Fibroblast of lung (primary cell): ENCODE data around the gene RING1. TPM values are rescaled to one million over a fixed set of nuclear protein-coding genes. Genes with fewer than 3 reads are reported as not detected.

ENCODE experiments used
- DNase-seq, 2 donors: peaks; one replicate each; pipeline versions ENCODE4 v3.0.0 to v3.0.0-alpha.2; 2010; ENCODE audit warnings: low read depth in 2 of 2
- H2AFZ ChIP-seq: 2 replicates; pipeline ENCODE4 v1.5.1; 2012; ENCODE audit warnings: low read length, control low read depth, inconsistent platforms
- H3K27ac ChIP-seq: 2 replicates; pipeline ENCODE4 v1.5.1; 2011; ENCODE audit warnings: low read length, control low read depth; ENCODE audit not compliant: insufficient read depth
- H3K27me3 ChIP-seq: 2 replicates; pipeline ENCODE4 v1.5.1; 2011; ENCODE audit warnings: mild to moderate bottlenecking, low read length; ENCODE audit not compliant: control insufficient read depth, insufficient read depth
- H3K36me3 ChIP-seq: 2 replicates; pipeline ENCODE4 v1.5.1; 2011; ENCODE audit warnings: low read length; ENCODE audit not compliant: control insufficient read depth, insufficient read depth
- H3K4me1 ChIP-seq: 2 replicates; pipeline ENCODE4 v1.5.1; 2011; ENCODE audit warnings: low read length; ENCODE audit not compliant: control insufficient read depth, insufficient read depth; ENCODE audit errors: extremely low read depth
- H3K4me2 ChIP-seq: 2 replicates; pipeline ENCODE4 v1.5.1; 2011; ENCODE audit warnings: low read length, control low read depth; ENCODE audit not compliant: insufficient read depth; ENCODE audit errors: extremely low read depth
- H3K4me3 ChIP-seq, 4 experiments: fragments of 200-600 bp in 1 of 4; sonication (generic) in 1 of 4; replicated peaks in 1 of 4; 2 replicates each; pipeline ENCODE4 v1.5.1; 2011 to 2016; ENCODE audit warnings: low read length in 4 of 4, low read depth in 3 of 4, mild to moderate bottlenecking in 3 of 4, control low read depth in 2 of 4, inconsistent platforms in 1 of 4, mixed read lengths in 1 of 4; ENCODE audit not compliant: insufficient read depth in 1 of 4; ENCODE audit errors: control extremely low read depth in 1 of 4
- H3K79me2 ChIP-seq: 2 replicates; pipeline ENCODE4 v1.5.1; 2012; ENCODE audit warnings: mild to moderate bottlenecking, low read length, inconsistent platforms; ENCODE audit not compliant: control insufficient read depth, insufficient read depth
- H3K9ac ChIP-seq: 2 replicates; pipeline ENCODE4 v1.5.1; 2011; ENCODE audit warnings: mild to moderate bottlenecking, low read length, control low read depth; ENCODE audit not compliant: insufficient read depth
- H3K9me3 ChIP-seq: 2 replicates; pipeline ENCODE4 v1.5.1; 2012; ENCODE audit warnings: low read depth, low read length; ENCODE audit not compliant: control insufficient read depth, insufficient read depth
- H4K20me1 ChIP-seq: 2 replicates; pipeline ENCODE4 v1.5.1; 2011; ENCODE audit warnings: low read length; ENCODE audit not compliant: control insufficient read depth, insufficient read depth; ENCODE audit errors: extremely low read depth
- CTCF ChIP-seq, 2 donors: IDR thresholded peaks in 1 of 2; conservative IDR thresholded peaks in 1 of 2; 1 replicate in 1 of 2; 2 replicates in 1 of 2; pipeline ENCODE4 v1.5.1; 2011 to 2012; ENCODE audit warnings: low read length in 2 of 2, control low read depth in 1 of 2, inconsistent platforms in 1 of 2, low read depth in 1 of 2, mild to moderate bottlenecking in 1 of 2
- EZH2 ChIP-seq: IDR thresholded peaks from 2 replicates; pipeline ENCODE4 v1.5.1; 2012; ENCODE audit warnings: low read length, control low read depth, mild to moderate bottlenecking; ENCODE audit errors: missing control alignments
- polyA plus RNA-seq, 2 donors: library from polyadenylated mRNA; depleted of rRNA in 1 of 2; stranded (reverse) in 1 of 2; unstranded in 1 of 2; fragments of >200 nt; gene quantifications; 2 replicates each; pipeline ENCODE4 v1.2.1, GENCODE V29; 2011 to 2012; ENCODE audit warnings: missing spikeins in 1 of 2
- total RNA-seq: library from RNA; depleted of rRNA; stranded (reverse); fragments of >200 nt; gene quantifications from 2 replicates; pipeline ENCODE4 v1.2.1, GENCODE V29; 2014

Gene RING1
- total and polyA plus RNA-seq, 2 donors (not counting 1 experiment from before 2014, with no cell fraction given) = 24.7 to 30.6 TPM

GRCh38 chr6:33213166-33213988 is 5.1 kb downstream of the RING1 start:
- DNase-seq = no peak
- Histone ChIP-seq H3K27me3 (peaks cover 8% of the 10 kb centered on the region), H2AFZ (peak overlapping the region; percentile 50), H3K27ac (no peak overlapping the region), H4K20me1 (no peaks in the 10 kb centered on the region), H3K79me2 (no peaks in the 10 kb centered on the region), H3K4me2 (peak overlapping the region; percentile 81), H3K4me1 (peaks cover 5% of the 10 kb centered on the region), H3K36me3 (peaks cover 11% of the 10 kb centered on the region), H3K9ac (peak overlapping the region; percentile 36), H3K4me3 (peak overlapping the region; percentile 49 to 63 (median 57)), H3K9me3 (no peaks in the 10 kb centered on the region)
- TF ChIP-seq EZH2 (peak; percentile 51), CTCF (conservative IDR thresholded peaks at IDR 0.05 in 1 of 2, IDR thresholded peaks at IDR 0.05 in 1 of 2; ENCODE audit: low read depth in 1 of 2, low read length in 2 of 2) (no peak)

- Histone ChIP-seq H3K4me1 (peaks cover 5% of the 10 kb centered on the region), H4K20me1 (no peaks in the 10 kb centered on the region), H3K4me2 (peak overlapping the region; percentile 81), H3K79me2 (no peaks in the 10 kb centered on the region), H3K27ac (no peak overlapping the region), H3K9ac (peak overlapping the region; percentile 8), H2AFZ (peak overlapping the region; percentile 50), H3K27me3 (peaks cover 13% of the 10 kb centered on the region), H3K36me3 (peaks cover 11% of the 10 kb centered on the region), H3K4me3 (peak overlapping the region; percentile 49 to 63 (median 57)), H3K9me3 (no peaks in the 10 kb centered on the region)
- TF ChIP-seq CTCF (conservative IDR thresholded peaks at IDR 0.05 in 1 of 2, IDR thresholded peaks at IDR 0.05 in 1 of 2; ENCODE audit: low read depth in 1 of 2, low read length in 2 of 2) (no peak), EZH2 (no peak)
- no peak for DNase-seq
These were observed 5.7 kb downstream of the RING1 start for GRCh38 chr6:33213989-33214335.

- Histone ChIP-seq H3K9ac (no peak overlapping the region), H3K79me2 (no peaks in the 10 kb centered on the region), H3K36me3 (peaks cover 6% of the 10 kb centered on the region), H3K9me3 (no peaks in the 10 kb centered on the region), H3K4me1 (peaks cover 5% of the 10 kb centered on the region), H4K20me1 (no peaks in the 10 kb centered on the region), H3K4me3 (no peak overlapping the region), H3K4me2 (no peak overlapping the region), H3K27me3 (peaks cover 14% of the 10 kb centered on the region), H3K27ac (no peak overlapping the region), H2AFZ (no peak overlapping the region)
- no peak for DNase-seq
- no peak for TF ChIP-seq EZH2
- no peak for TF ChIP-seq CTCF (conservative IDR thresholded peaks at IDR 0.05 in 1 of 2, IDR thresholded peaks at IDR 0.05 in 1 of 2; ENCODE audit: low read depth in 1 of 2, low read length in 2 of 2)
These were observed 7.2 kb downstream of the RING1 start for GRCh38 chr6:33215271-33216116.
